HepG2 (cell line): ENCODE results near the gene ITGAE. TPM values are rescaled to one million over a fixed set of nuclear protein-coding genes. Genes with fewer than 3 reads are reported as not detected.

ENCODE experiments used
- ATAC-seq: fragments of 200-7000 bp; cut with Tn5 transposase; 3 replicates; pipeline ENCODE4 v1.9.1; 2020; ENCODE audit warnings: mild to moderate bottlenecking, moderate library complexity
- BruUV-seq: library from RNA; stranded (reverse); fragments of 400-500 nt; replicated peaks from 2 replicates; lab custom pipeline; 2021; lab: Mats Ljungman, UMichigan
- CTCF ChIA-PET: fragments of 300-600 bp; formaldehyde crosslinking; extraction: SDS; loops from one replicate; lab custom pipeline; 2021; ENCODE audit warnings: low total read pairs, inconsistent platforms, low intra/inter-chr PET ratio; lab: Yijun Ruan, JAX
- POLR2A ChIA-PET: fragments of 350-600 bp; sonication (Branson Sonifier 250); formaldehyde crosslinking; loops from one replicate; lab custom pipeline; 2020; ENCODE audit warnings: antibody characterized with exemption, inconsistent platforms; lab: Yijun Ruan, JAX
- DNase-seq: peaks from one replicate; pipeline ENCODE4 v3.0.0-alpha.2; 2015; ENCODE audit warnings: low spot score
- FAIRE-seq: peaks from 3 replicates; lab custom pipeline; 2011; peaks lifted over from hg19 to GRCh38; lab: Jason Lieb, UNC
- H2AFZ ChIP-seq: one replicate; pipeline ENCODE4 v1.6.1; 2011; ENCODE audit warnings: low read length, inconsistent platforms
- H3K27ac ChIP-seq: fragments of 300-600 bp; 3 replicates; pipeline ENCODE4 v1.8.0; 2011; ENCODE audit warnings: mixed run types, mild to moderate bottlenecking, mixed read lengths, low read length, inconsistent platforms; ENCODE audit not compliant: insufficient read depth; ENCODE audit errors: extremely low read length
- H3K27me3 ChIP-seq, 2 experiments: fragments of 200-600 bp in 1 of 2; 2 replicates in 1 of 2; 3 replicates in 1 of 2; pipeline versions ENCODE4 v1.6.0 to v1.8.0; 2011; ENCODE audit warnings: low read length in 2 of 2, mild to moderate bottlenecking in 2 of 2, moderate library complexity in 2 of 2, inconsistent platforms in 1 of 2; ENCODE audit not compliant: insufficient read depth in 2 of 2, control insufficient read depth in 1 of 2
- H3K36me3 ChIP-seq, 2 experiments: fragments of 200-600 bp in 1 of 2; replicated peaks in 1 of 2; 2 replicates in 1 of 2; 3 replicates in 1 of 2; pipeline versions ENCODE4 v1.5.1 to v1.8.0; 2011; ENCODE audit warnings: low read length in 2 of 2, inconsistent platforms in 1 of 2; ENCODE audit not compliant: insufficient read depth in 2 of 2, control insufficient read depth in 1 of 2
- H3K4me1 ChIP-seq: 2 replicates; pipeline ENCODE4 v1.5.1; 2012; ENCODE audit warnings: low read length, inconsistent platforms; ENCODE audit not compliant: insufficient read depth
- H3K4me2 ChIP-seq: 2 replicates; pipeline ENCODE4 v1.6.0; 2011; ENCODE audit warnings: low read depth, low read length, inconsistent platforms
- H3K4me3 ChIP-seq, 3 experiments: fragments of 200-600 bp in 1 of 3; sonication (generic), shearing (Covaris generic) in 1 of 3; replicated peaks in 1 of 3; 2 replicates each; pipeline ENCODE4 v1.5.1; 2011 to 2016; ENCODE audit warnings: low read length in 3 of 3, inconsistent platforms in 2 of 3, low read depth in 2 of 3, mild to moderate bottlenecking in 2 of 3, control low read depth in 1 of 3, mixed read lengths in 1 of 3; ENCODE audit not compliant: insufficient read depth in 1 of 3
- H3K79me2 ChIP-seq: one replicate; pipeline ENCODE4 v1.6.1; 2011; ENCODE audit warnings: low read length, inconsistent platforms; ENCODE audit not compliant: insufficient read depth
- H3K9ac ChIP-seq: 2 replicates; pipeline ENCODE4 v1.6.0; 2011; ENCODE audit warnings: mild to moderate bottlenecking, low read depth, low read length, inconsistent platforms; ENCODE audit not compliant: insufficient read depth
- H3K9me3 ChIP-seq: 2 replicates; pipeline ENCODE4 v1.5.1; 2012; ENCODE audit warnings: mild to moderate bottlenecking, low read length
- H4K20me1 ChIP-seq: 2 replicates; pipeline ENCODE4 v1.6.0; 2011; ENCODE audit warnings: inconsistent platforms, mild to moderate bottlenecking, low read length, moderate library complexity; ENCODE audit not compliant: insufficient read depth
- CREM ChIP-seq, 2 experiments: sonication (generic) in 1 of 2; formaldehyde crosslinking in 1 of 2; IDR thresholded peaks; 2 replicates each; pipeline versions ENCODE4 v1.4.0 to v1.6.1; 2016 to 2020; ENCODE audit warnings: antibody characterized with exemption in 1 of 2, mild to moderate bottlenecking in 1 of 2, missing genetic modification reagents in 1 of 2
- ELF3 ChIP-seq: IDR thresholded peaks from 2 replicates; pipeline ENCODE4 v1.6.1; 2016; ENCODE audit warnings: missing genetic modification reagents, missing compliant biosample characterization
- HOXA3 ChIP-seq: sonication (generic); formaldehyde crosslinking; IDR thresholded peaks from 2 replicates; pipeline ENCODE4 v1.5.0; 2020; ENCODE audit warnings: missing genetic modification reagents
- MAF1 ChIP-seq: sonication (generic); formaldehyde crosslinking; IDR thresholded peaks from 2 replicates; pipeline ENCODE4 v1.5.0; 2020; ENCODE audit warnings: missing genetic modification reagents, borderline replicate concordance
- MAFG ChIP-seq: sonication (generic); formaldehyde crosslinking; IDR thresholded peaks from 2 replicates; pipeline ENCODE4 v1.5.1; 2020; ENCODE audit warnings: mild to moderate bottlenecking, missing genetic modification reagents
- MXD3 ChIP-seq: IDR thresholded peaks from 2 replicates; pipeline ENCODE4 v1.6.1; 2016; ENCODE audit warnings: mild to moderate bottlenecking, missing biosample characterization, missing genetic modification reagents
- NFATC3 ChIP-seq: sonication (generic); formaldehyde crosslinking; IDR thresholded peaks from 2 replicates; pipeline ENCODE4 v1.5.1; 2020; ENCODE audit warnings: mild to moderate bottlenecking, missing genetic modification reagents
- PITX1 ChIP-seq: sonication (generic); formaldehyde crosslinking; IDR thresholded peaks from 2 replicates; pipeline ENCODE4 v1.5.1; 2020; ENCODE audit warnings: mild to moderate bottlenecking, missing genetic modification reagents
- ZNF296 ChIP-seq: sonication (generic); formaldehyde crosslinking; conservative IDR thresholded peaks from 2 replicates; pipeline ENCODE4 v1.5.0; 2020; ENCODE audit warnings: mild to moderate bottlenecking, missing genetic modification reagents
- ZNF432 ChIP-seq: sonication (generic); formaldehyde crosslinking; IDR thresholded peaks from 2 replicates; pipeline ENCODE4 v1.5.0; 2020; ENCODE audit warnings: missing genetic modification reagents, mild to moderate bottlenecking, borderline replicate concordance
- ZNF574 ChIP-seq: sonication (generic); formaldehyde crosslinking; IDR thresholded peaks from 2 replicates; pipeline ENCODE4 v1.4.0; 2020; ENCODE audit warnings: missing genetic modification reagents
- ZNF619 ChIP-seq: sonication (generic); formaldehyde crosslinking; IDR thresholded peaks from 2 replicates; pipeline ENCODE4 v1.4.0; 2020; ENCODE audit warnings: mild to moderate bottlenecking, missing genetic modification reagents
- ZNF652 ChIP-seq: IDR thresholded peaks from 2 replicates; pipeline ENCODE4 v1.6.1; 2016; ENCODE audit warnings: low read depth, borderline replicate concordance
- WGBS: methylation state at CpG from one replicate; pipeline ENCODE4 v1.1.6; 2017; ENCODE audit warnings: low lambda C conversion rate; 5-methylcytosine and 5-hydroxymethylcytosine counted together
- in situ Hi-C: cut with HindIII; loops from 2 replicates; pipeline ENCODE4 v1.10.0; 2017; ENCODE audit warnings: low pct_unique_long_range_greater_than_20kb; ENCODE audit not compliant: extremely low pct_ligation_motif_present
- intact Hi-C: fragments of 100-400 bp; cut with micrococcal nuclease; formaldehyde crosslinking; loops from one replicate; pipeline ENCODE4 v1.10.0; 2022; ENCODE audit not compliant: unreplicated experiment
- polyA plus RNA-seq, 8 experiments: library from polyadenylated mRNA; depleted of rRNA in 3 of 8; stranded (reverse) in 7 of 8; unstranded in 1 of 8; fragments of >200 nt; fragmentation: Illumina TruSeq in 4 of 8; extraction: Trizol in 4 of 8; gene quantifications; 2 replicates each; pipeline versions ENCODE4 v1.2.1 to v1.2.3, GENCODE V29; 2011 to 2016; ENCODE audit warnings: low read depth in 4 of 8, missing spikeins in 1 of 8, mixed read lengths in 1 of 8; ENCODE audit not compliant: insufficient read depth in 1 of 8
- total RNA-seq, 5 experiments: library from RNA; depleted of rRNA; stranded (reverse); fragments of >200 nt; fragmentation: Illumina TruSeq; extraction: Trizol; gene quantifications; 2 replicates each; pipeline ENCODE4 v1.2.3, GENCODE V29; 2016; ENCODE audit warnings: low read depth in 1 of 5

Gene ITGAE
- total and polyA plus RNA-seq, 2 of the 13 experiments (the other 11 are each of a cell fraction or from before 2014, with no cell fraction given), result 42.3 to 49.0 TPM

GRCh38 chr17:3782751-3783150, 18.2 kb downstream of the ITGAE start (continued):
- TF ChIP-seq ZNF652 (CRISPR knock-in tag) (no peak), ZNF574 (CRISPR knock-in tag) (no peak), ZNF296 (CRISPR knock-in tag) (no peak), PITX1 (CRISPR knock-in tag) (no peak), MXD3 (no peak), ZNF619 (CRISPR knock-in tag) (no peak), HOXA3 (CRISPR knock-in tag) (no peak), CREM (IDR thresholded peaks at IDR 0.05) (no peak), CREM (CRISPR knock-in tag; IDR thresholded peaks at IDR 0.05) (no peak), ZNF432 (CRISPR knock-in tag) (no peak)

GRCh38 chr17:3780986-3781385, 20.0 kb downstream of the ITGAE start:
- TF ChIP-seq MAFG (CRISPR knock-in tag), result no peak
- no peak for TF ChIP-seq ELF3 (CRISPR knock-in tag)
- TF ChIP-seq NFATC3 (CRISPR knock-in tag), result no peak
- TF ChIP-seq MAF1, result no peak
- FAIRE-seq, result no peak
- no peak for DNase-seq
- ATAC-seq, result no peak
- in situ Hi-C loops, result no loop called here
- no TSS peak for BruUV-seq
- Histone ChIP-seq H3K9ac (no peak overlapping the region), H3K36me3 (no peaks in the 10 kb centered on the region), H3K27ac (no peak overlapping the region), H3K4me2 (no peak overlapping the region), H3K27me3 (no peaks in the 10 kb centered on the region; a peak in 1 of 5 replicates), H4K20me1 (no peaks in the 10 kb centered on the region), H3K79me2 (no peaks in the 10 kb centered on the region), H3K4me1 (no peaks in the 10 kb centered on the region), H3K4me3 (no peak overlapping the region), H2AFZ (no peak overlapping the region), H3K9me3 (no peaks in the 10 kb centered on the region)
- WGBS, result 80% methylated on average over 6 of the region's 6 CpGs
- CTCF ChIA-PET, result no interaction called here
- POLR2A ChIA-PET, result interaction anchor here (1.9 kb wide), 1 partner anchor 14 kb away, joined by 4 read pairs; no protein-coding TSS in a partner anchor
- intact Hi-C loops, result no loop called here
